NCI-H510A (cell line): ENCODE results near the gene ZMIZ1.

ENCODE experiments used
- DNase-seq: peaks from one replicate; lab custom pipeline; 2025; lab: John Stamatoyannopoulos, UW

The ZMIZ1 gene

DNA sequence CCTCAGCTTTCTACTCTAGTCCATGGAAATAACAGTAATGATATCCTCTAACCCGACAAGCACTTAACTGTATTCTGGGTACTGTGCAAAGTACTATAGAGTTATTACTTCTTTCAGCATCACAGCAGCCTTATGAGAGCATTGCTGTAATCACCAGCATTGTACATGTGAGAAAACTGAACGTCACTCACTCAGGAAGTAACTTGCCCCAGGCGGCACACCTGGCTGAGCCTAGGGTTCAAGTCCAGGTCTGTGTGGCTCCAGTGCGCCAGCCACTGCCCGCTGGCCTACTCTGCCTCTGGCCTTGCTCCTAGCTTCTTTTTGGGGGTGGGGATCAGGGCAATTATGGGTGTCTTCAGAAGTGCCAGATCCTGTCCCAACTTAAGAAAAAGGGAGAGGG is 50.5 kb downstream of the ZMIZ1 start:
- DNase-seq, result no peak

DNA sequence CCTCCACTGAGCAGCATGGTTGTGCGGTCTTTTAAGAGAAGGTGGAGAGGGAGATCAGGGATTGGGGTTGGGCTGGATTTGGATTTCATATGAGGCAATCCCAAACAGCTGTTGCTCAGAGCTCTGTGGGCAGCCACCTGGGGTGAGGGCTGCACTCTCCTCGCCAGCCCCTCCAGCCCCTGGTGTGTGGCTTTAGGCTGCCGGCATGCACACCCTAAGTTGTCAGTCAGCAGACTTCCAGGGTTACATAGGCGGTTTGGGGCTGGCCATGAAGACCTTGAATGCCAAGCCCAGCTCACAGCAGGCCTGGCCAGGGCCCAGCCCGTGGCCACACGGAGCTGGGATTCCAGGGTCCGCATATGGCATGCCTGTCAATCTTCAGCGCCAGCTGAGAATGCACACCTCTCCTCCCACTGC is 54.8 kb downstream of the ZMIZ1 start:
- DNase-seq, result no peak

GRCh38 chr10:79124066-79124465 is 55.3 kb downstream of the ZMIZ1 start:
- DNase-seq, result no peak

- no peak for DNase-seq
Measured at GRCh38 chr10:79125092-79125491, 56.3 kb downstream of the ZMIZ1 start.

DNA sequence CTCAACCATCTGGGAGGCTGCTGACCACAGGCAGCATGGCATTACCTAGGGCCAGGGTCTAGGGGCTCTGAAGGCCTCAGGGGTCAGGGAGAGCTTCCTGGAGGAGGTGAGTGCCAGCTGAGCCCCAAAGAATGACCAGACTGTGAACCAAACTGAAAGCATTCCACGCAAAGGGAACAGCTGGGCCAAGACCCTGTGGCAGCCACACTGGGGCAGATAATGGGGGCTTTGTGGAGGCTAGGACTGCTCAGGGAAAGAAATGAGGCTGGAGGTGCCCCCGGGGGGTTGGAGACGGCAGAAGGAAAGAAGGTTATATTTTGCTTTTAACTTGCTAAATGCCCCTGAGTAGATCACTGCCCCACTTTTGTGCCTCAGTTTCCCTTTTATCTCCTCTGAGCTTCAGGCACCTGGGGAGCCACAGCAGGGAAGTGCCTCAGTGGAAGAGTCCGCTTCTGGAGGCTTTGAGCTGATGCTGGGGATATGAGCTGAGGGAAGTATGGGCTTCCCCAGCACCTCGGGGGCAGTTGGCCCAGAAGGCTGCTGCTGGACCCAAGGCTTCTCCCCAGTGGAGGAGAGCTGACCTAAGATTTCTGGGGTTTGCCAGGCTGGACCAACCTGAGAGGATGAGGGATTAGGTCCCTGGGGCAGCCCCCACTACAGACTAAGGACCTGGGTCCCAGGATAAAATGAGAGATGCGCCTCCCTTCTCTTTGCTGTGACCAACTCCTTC is 57.8 kb downstream of the ZMIZ1 start:
- DNase-seq, result no peak

GRCh38 chr10:79127151-79127961 is 58.6 kb downstream of the ZMIZ1 start:
- peak; percentile 84 for DNase-seq

GRCh38 chr10:79128241-79128922 is 59.6 kb downstream of the ZMIZ1 start:
- no peak for DNase-seq

DNA sequence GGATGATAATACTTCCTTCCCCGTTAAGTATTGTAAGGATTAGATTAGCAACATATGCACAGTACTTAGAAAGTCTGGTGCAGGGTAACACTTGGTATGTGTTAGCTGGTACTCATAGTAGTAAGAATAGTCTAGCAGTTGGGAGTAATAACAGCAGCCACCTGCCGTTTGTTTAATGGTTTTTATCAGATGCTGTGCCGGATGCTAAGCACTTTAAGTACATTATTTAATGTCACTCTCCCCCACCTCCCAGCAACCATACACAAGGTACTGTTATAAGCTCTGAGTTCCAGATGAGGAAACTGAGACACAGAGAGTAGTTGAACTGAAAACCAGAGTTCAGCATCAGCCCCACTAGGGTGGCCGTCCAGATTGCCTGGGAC is 60.1 kb downstream of the ZMIZ1 start:
- DNase-seq, result no peak

DNA sequence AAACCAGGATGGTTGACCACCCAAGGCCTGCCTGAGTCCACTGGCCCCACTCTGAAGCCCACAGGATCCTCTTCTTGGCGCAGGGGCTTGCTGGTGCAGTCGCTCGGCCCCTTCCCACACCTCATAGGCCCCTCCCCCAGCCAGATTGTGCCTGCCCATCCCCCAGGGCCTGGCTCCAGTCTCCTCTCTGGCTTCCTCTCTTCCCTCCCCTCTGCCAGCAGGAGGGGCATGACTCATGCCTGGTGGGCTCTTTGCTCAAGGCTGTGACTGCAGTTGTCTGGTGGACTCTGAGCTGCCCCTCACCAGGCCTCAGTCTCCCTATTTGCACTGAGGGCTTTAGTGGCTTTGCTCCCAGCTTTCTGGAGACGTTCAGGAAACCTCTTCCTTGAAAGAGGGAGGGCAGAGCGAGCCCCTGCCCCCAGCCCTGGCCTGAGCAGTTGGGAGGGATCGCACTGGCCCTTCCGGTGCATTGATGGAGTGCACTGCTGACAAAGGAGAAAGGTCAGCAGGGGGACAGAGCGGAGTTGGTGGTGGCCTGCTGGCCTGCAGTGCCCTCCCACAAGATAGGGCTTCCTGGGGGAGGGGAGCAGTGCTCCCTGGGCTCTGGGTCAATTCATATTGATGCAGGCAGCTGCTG is 60.7 kb downstream of the ZMIZ1 start:
- no peak for DNase-seq

DNA sequence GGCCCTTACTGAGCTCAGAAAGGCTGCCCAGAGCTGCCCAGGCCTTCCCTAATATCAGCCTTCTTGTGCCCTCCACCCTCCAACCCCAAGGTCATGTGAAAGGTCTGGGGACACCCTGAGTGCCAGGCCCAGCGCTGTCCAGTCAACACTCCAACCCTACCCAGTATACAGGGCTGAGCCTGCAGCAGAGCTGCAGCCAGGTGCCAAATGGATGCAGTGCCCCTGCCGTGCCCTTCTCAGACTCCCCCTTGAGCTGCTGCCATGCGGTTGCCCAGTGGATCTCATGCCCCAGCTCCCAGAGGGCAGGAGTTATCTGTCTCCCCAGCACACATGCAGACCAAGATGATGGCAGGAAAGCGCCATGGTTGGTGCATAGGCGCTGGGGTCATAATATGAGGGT is 61.5 kb downstream of the ZMIZ1 start:
- DNase-seq, result no peak

DNA sequence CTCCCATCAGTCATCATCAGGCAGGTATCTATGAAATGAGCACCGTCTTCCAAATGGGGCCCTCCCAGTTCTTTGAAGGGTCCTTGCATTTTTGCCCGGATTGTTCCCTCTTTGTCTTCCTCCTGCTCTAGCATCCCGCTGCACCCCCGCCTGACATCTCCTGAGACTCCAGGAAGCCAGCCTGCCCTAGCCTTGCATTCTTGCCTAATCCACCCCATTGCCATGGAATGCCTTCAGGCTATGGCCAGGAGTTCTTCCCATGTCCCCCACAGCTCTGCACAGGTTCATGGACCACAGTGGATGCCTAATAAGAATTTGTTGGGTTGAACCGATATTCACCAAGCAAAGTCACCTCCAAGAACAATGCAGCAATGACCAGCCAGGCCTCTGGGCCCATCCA is 62.1 kb downstream of the ZMIZ1 start:
- no peak for DNase-seq

DNA sequence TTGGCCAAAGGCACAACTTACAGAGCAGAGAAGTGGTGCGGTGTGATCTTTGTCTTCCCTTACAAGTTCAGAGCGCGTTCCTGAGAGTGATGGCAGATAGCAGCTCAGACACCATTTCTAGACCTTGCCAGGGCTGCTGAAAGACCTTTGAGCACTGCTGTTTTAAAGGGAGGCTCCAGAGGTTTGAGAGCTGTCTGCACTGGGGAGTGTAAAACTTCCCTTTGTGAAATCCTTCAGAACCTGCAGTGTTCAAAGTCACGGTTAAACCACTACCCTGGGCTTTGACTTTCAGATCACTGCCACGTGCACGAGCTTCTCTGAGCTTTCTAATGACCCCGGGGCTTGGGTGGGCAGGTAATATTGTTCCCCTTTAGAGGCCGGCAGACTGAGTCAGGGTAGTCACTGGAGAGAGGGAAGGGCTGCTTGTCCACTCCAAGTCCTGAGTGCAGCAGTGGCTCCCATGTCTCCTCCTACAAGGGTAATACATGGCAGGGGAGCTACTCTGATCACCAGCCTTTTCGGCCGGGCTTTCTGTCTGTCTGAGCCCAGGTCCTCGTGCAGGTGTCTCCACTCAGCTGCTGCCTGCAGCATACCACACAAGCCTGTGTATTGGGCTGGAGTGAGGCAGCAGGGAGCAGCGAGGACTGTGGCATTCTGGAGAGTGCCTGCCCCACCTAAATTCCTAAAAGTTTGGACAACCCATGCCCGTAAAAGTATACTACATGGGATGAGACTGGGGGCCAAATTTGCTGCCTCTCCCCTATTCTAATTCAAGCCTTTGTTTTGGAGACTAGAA is 63.3 kb downstream of the ZMIZ1 start:
- DNase-seq, result no peak

- DNase-seq, result no peak
Measured at GRCh38 chr10:79132681-79133381, 64.1 kb downstream of the ZMIZ1 start.

GRCh38 chr10:79133416-79133815 is 64.7 kb downstream of the ZMIZ1 start:
- no peak for DNase-seq

DNA sequence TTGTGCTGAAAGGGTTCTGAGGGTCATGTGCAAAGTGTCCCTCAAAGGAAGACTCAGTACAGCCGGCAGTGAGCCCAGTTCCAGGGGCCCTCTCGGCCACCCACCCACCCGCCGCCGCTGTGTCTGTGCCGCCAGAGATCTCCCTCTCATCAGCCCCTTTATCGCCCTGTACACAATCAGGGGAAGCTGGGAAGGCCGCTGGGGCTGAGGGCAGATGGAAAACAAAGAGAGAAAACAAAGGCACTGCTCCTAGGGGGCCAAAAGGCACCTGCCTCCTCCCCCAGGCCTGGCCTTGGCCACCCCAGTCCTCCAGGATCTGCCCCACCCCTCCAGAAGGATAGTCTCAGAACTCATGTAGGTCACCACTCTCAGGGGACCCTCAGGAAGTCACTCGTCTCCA is 67.0 kb downstream of the ZMIZ1 start:
- DNase-seq, result no peak

DNA sequence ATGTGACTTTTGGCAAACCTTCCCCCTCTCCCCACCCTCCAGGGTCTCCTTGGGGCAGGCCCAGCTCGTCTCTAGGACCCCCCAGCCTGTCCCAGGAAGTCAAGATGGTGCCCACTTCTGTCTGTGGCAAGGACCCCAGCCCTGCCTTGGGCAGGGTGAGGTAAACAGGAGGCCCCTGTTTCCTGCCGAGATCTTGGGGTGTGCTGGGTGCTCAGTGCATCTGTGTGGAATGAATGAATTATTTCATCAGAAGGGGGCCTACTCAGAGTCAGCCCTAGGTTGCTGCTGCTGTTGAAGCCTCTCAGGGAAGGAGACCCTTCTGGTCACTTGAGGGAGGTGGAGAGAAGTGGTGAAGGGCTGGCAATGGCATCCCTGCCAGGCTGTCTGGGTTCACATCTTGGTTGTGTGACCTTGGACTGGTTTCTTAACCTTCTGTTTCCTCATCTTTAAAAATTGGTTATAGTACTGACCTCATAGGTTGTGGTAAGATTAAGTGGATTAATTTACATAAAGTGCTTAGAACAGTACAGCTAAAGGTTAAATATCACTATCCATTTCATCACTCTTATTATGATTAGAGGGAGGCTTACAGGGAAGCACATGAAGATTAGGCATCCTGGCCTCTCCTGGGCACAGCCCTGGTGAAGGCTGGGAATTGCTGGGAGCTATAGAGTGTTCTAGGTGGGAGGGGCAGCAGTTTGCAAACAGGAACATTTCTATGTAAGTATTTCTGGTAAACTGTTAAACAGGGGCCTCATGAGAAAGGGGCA is 67.7 kb downstream of the ZMIZ1 start:
- no peak for DNase-seq

DNA sequence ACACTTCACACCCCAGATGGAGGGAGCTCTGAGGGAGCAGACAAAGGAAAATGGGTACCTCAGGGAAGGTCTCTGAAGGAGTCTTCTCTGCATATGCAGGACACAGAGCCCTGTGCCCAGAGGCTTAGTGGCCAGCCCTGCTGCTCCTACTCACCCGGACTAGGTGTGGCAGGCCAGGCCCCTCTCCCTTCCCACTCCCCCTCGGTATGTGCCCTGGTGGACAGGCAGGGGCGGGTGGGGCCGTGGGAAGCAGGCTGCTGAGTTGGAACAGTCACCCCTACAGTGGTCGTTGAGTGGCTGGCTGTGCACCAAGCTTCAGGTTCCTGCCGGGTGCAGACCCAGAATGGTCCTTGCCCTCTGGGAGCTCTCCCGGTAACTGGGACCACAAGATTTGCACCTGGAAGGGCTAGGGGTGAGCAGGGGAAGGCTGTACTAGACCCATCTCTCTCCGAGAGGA is 68.6 kb downstream of the ZMIZ1 start:
- no peak for DNase-seq

DNA sequence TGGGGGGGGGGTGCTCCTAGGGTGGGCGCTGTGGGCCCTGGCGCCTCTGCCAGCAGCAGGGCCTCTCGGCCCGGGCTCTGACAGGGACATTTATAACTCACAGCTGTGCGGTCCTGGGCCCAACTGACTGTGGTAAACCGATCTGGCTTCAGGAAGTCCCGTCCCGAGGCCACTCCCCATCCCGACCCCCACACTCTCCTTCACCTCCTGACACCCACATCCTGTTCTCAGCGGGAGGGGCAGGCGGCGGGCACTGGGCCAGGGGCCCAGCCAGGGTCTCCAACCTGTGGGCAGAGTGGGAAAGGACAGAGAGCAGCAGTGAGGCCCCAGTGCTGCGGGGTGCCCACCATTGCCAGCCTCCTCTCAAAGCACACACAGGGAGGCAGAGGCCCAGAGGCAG is 69.1 kb downstream of the ZMIZ1 start:
- DNase-seq, result no peak

- no peak for DNase-seq
Measured at GRCh38 chr10:79138449-79139123, 69.8 kb downstream of the ZMIZ1 start.
